Renal cortical epithelial cell (primary cell): ENCODE measurements around the gene OTOS. TPM values are rescaled to one million over a fixed set of nuclear protein-coding genes. Genes with fewer than 3 reads are reported as not detected.

Experiments
- DNase-seq: peaks from one replicate; pipeline ENCODE4 v3.0.0-alpha.2; 2011; ENCODE audit warnings: low read depth
- total RNA-seq: library from RNA; depleted of rRNA; stranded (reverse); fragments of >200 nt; gene quantifications from 2 replicates; pipeline ENCODE4 v1.2.3, GENCODE V29; 2014

The OTOS gene
- total RNA-seq, 1 donor from 2014 or later: not detected

DNA sequence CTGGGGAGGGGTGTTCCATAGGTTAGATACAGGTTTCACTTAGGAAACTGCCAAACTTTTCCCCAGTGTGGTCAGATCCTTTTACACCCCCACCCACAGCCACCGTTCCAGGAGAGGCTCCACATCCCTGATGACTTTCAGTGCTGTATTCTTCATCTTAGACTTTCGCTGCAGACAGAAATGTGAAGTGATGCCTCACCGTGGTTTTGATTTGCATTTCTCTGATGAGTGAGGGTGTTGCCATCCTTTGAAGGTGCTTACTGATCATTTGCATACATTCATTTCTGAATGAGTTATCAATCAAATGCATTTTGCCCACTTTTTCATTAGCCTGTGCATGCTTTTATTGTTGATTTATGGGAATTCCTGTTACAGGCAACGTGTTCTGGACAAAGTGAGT, 19.3 kb downstream of the OTOS start:
- DNase-seq: no peak

DNA sequence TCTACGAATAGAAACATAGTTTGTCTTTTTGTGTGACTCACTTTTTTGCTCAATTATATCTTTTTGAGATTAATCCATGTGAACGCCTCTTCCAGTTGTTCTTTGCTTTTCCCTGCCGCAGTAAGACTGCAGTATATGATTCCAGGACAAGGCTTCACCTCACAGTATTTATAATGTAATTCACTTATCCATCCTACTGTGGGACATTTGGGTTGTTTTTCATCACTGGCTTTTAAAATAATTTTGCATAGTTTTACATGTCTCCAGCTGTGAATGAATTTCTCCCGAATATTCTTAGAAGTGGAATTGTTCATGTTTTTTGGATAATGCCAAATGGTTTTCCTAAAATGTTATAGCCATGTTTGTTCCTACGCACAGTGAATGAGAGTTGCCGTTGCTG, 26.2 kb downstream of the OTOS start:
- DNase-seq: no peak

GRCh38 chr2:240112914-240113690, 27.4 kb downstream of the OTOS start:
- no peak for DNase-seq

DNA sequence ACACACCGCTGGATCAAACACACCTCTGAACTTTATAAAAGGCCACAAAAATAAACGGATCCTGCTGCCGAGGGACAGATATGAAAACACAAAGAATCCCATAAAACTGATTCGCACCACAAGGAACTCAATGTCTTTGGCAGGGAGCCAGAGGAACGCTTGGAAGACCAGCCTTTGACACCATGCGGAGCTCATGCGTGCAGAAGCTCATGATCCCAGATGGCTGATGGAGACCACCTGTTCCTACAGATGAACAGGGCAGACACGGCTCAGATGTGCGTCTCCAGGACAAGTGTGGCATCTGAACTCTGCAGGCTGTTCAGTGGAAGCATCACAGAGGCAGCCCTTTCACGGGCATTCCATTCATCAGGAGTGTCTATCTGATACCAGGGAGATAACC, 29.2 kb downstream of the OTOS start:
- DNase-seq: no peak

- DNase-seq: no peak
These were observed 31.1 kb downstream of the OTOS start for GRCh38 chr2:240109386-240109785.

DNA sequence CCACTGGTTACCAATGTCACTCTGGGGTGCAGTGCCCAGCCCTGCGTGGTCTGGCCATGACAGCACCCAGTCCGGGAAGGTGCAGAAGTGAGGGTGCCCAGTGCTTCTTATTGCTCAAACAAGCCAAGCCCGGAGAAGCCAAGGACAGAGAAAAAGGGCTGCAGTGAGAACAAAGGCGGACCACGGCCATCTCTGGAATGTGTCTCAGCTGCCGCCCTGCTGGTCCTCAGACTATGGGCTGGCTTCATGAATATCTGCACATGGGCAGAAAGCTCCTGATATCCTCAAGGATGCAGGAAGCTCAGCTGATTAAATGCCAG, 33.0 kb downstream of the OTOS start:
- no peak for DNase-seq

DNA sequence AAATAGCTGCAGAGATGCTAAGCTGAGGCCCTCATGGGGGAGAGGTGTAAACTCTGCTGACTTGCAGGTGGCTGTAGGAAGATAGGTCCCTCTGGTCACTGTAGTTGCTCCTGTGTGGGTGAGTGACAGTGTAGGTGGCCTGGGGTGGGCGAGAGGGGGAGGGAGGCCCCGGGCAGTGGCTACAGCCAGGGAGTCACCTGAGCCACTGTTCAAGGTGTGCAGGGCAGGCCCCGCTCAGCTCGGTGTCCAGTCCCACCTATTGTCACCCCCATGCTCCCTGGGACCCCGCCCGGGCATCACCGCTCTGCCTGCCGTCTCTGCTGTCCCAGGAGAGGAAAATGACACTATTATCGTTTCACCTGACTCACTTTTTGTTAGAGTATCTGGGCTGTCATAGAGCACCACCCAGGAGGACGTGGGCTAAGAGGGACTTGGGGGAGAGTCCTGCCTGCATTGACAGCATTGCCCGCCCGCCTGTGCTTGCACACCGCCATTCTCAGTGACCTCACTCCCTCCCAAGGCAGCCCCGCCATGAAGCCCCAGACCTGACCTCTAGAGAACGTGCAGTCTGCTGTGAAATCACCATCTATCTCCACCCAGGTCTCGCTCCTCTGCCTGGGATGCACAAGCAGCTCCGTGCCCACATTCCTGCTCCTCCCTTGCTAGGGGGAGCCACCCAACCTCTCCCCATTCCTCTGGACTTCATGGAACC, 33.5 kb downstream of the OTOS start:
- DNase-seq: no peak

GRCh38 chr2:240105982-240106381, 34.5 kb downstream of the OTOS start:
- DNase-seq: no peak

- no peak for DNase-seq
These were observed 37.3 kb downstream of the OTOS start for GRCh38 chr2:240103136-240103535.

DNA sequence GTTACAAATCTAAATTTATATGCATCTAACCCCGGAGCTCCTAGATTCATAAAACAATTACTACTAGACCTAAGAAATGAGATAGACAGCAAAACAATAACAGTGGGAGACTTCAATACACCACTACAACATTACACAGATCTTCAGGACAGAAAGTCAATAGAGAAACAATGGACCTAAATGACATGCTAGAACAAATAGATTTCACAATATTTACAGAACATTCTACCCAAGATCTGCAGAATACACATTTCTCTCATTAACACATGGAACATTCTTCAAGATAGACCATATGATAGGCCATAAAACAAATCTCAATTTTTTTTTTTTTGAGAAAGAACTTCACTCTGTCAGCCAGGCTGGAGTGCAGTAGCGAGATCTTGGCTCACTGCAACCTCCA, 42.1 kb downstream of the OTOS start:
- DNase-seq: no peak

- no peak for DNase-seq
These were observed 44.6 kb downstream of the OTOS start for GRCh38 chr2:240095556-240096523.

DNA sequence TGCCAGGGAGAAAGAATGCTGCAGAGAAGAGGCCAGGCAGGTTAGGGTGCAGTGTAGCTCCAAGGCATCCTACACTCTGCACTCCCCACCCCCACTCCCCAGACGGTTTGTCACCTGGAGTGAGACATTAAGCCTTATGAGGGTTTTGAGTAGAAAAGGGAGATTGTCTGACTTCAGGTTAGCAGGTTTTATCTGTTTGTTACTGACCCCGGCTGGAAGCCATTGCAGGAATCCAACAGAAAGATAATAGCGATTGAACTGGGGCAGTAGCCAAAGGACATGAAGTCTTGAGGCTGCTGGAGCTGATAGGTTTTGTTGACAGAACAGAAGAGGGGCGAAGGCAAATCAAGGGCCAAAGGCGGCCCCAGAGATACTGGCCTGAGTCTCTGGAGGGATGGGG, 51.2 kb downstream of the OTOS start:
- DNase-seq: no peak

Other genes starting within 250 kb of the OTOS start
- 158 and 170 TPM in 2 replicates for gene NDUFA10, start 115.3 kb downstream of the OTOS start, total RNA-seq
- not detected in 2 replicates for gene OR6B2, start 110.2 kb downstream of the OTOS start, total RNA-seq
- gene OR6B3, start 87.1 kb downstream of the OTOS start, total RNA-seq: not detected in 2 replicates
- gene COPS9, start 4.4 kb downstream of the OTOS start, total RNA-seq: 34.7 and 41.8 TPM in 2 replicates